H1 (cell line): ENCODE results near the gene RNF220. TPM values are rescaled to one million over a fixed set of nuclear protein-coding genes. Genes with fewer than 3 reads are reported as not detected.
A peak's percentile ranks its signal among the peaks of the same experiment; 100 is the strongest.

ENCODE experiments used
- BACH1 ChIP-seq: IDR thresholded peaks from 2 replicates; pipeline ENCODE4 v1.6.1; 2012; ENCODE audit warnings: low read length, improper control_type of control experiment
- EZH2 ChIP-seq: fragments of 200-600 bp; sonication (generic); IDR thresholded peaks from 2 replicates; pipeline ENCODE4 v1.7.1; 2012; ENCODE audit warnings: low read depth, mild to moderate bottlenecking, moderate library complexity, low read length, inconsistent platforms; ENCODE audit not compliant: severe bottlenecking
- MAX ChIP-seq: IDR thresholded peaks from 2 replicates; pipeline ENCODE4 v1.6.1; 2012; ENCODE audit warnings: inconsistent platforms
- NANOG ChIP-seq: IDR thresholded peaks from 2 replicates; pipeline ENCODE4 v1.6.1; 2011; ENCODE audit warnings: low read length, low read depth, mild to moderate bottlenecking, inconsistent platforms; ENCODE audit not compliant: insufficient read depth, poor library complexity, severe bottlenecking
- SP1 ChIP-seq: IDR thresholded peaks from 2 replicates; pipeline ENCODE4 v1.6.1; 2011; ENCODE audit warnings: low read depth, low read length
- polyA plus RNA-seq, 7 experiments: library from polyadenylated mRNA; depleted of rRNA in 3 of 7; stranded (reverse) in 5 of 7; unstranded in 2 of 7; fragments of >200 nt in 5 of 7; fragments of 200-250 nt in 2 of 7; gene quantifications; 1 replicate in 5 of 7; 2 replicates in 1 of 7; 4 replicates in 1 of 7; pipeline versions ENCODE4 v1.2.1 to v1.2.3, GENCODE V29; 2011 to 2013; ENCODE audit warnings: missing spikeins in 2 of 7, mixed read lengths in 2 of 7
- total RNA-seq: library from RNA; stranded (reverse); fragmentation: NEBNext Ultra II Directional; extraction: Animal tissue kit (Norgen Biotek cat#: 25700); gene quantifications from 2 replicates; pipeline ENCODE4 v1.2.1, GENCODE V29; 2021

The RNF220 gene
- total and polyA plus RNA-seq, 2 of the 8 experiments (the other 6 are each of a cell fraction or from before 2014, with no cell fraction given): 123 to 160 TPM

- TF ChIP-seq BACH1 (no peak), EZH2 (peak; percentile 28), NANOG (no peak), MAX (peak; percentile 7; the same call in 1 of the 2 replicates), SP1 (0 out of 2 replicates have a peak, but pooled peaks have one; percentile 22)
Measured at GRCh38 chr1:44505210-44505993, 100.3 kb downstream of the RNF220 start (continued).
